GM18868 (cell line): Measurements from ENCODE around the gene PPM1L.

ENCODE experiments used
- ATAC-seq: cut with Tn5 transposase; IDR thresholded peaks from one replicate; pipeline ENCODE4 v1.9.1; 2021; ENCODE audit warnings: mild to moderate bottlenecking, moderate library complexity; ENCODE audit not compliant: unreplicated experiment

Gene PPM1L

DNA sequence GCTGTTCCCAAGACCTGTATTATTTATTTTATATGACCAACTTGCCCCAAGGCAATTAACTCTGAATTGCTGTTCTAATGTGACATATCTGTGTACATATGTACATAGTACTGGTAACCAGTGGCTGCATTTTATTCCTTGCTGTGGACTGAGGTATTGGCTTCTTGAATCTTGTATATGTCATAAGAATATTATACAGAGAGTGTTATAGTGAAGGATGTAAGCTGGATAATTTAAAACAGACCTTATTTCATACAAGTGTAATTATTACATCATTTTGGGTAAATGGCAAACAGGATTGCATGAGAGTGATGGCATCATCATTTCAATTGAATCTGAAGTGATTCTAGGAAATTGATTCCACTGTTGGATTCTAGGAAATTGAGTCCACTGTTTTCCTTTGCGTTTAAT lies 316.2 kb downstream of the PPM1L start:
- no peak for ATAC-seq

DNA sequence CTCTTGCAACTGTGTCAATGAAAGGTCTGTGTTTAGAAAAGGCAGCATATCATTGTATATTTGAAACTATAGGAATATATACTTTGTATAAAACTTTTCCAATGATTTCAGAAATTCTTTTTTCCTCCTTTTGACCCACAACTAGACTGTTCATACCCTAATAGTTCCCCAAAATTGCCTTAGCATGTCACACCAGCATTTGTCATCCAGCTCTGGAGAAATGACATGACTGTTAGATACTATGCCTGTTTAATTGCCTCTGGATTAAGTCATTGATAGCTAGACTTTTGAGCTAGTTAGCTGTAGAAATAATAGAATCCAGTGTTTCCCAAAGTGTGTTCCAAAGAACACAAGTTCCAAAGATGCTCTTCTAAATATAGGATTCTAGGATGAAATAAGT lies 316.7 kb downstream of the PPM1L start:
- no peak for ATAC-seq

DNA sequence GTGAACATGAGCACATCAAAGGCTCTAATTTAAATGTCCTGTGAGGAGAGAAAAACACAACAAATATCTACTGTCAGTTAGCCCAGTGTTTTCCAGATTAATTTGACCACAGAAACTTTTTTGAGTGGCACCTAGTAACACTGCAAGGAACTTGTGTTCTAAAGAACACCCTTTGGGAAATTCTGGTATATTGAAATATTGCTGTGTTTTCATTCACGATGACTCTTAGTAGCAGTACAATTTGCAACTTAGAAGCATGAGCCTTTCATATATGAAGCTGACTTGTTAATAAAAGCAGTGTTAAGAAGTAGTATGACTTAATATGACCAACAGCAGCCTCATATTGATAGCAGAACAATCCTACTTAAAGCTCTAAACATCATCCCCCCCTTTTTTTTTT lies 317.1 kb downstream of the PPM1L start:
- no peak for ATAC-seq

DNA sequence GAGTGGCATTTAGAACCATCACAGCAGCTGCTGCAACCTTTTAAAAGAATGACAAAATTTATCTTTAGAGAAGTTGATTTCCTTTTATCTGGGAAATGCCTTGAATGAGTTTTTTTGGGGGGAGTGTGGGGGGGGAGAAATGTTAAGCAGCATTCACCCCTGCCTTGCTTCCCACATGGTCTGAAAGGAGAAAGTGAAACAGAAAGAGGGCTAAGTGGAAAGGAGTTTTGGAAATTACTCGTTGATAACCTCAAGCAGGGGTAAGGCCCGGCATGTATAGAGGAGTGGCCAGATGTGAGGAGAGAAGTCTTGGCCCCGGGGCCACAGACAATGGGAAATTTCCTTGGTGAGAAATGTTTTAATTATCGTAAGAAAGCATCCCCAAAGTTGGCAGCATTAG lies 325.6 kb downstream of the PPM1L start:
- ATAC-seq, result peak; percentile 92

DNA sequence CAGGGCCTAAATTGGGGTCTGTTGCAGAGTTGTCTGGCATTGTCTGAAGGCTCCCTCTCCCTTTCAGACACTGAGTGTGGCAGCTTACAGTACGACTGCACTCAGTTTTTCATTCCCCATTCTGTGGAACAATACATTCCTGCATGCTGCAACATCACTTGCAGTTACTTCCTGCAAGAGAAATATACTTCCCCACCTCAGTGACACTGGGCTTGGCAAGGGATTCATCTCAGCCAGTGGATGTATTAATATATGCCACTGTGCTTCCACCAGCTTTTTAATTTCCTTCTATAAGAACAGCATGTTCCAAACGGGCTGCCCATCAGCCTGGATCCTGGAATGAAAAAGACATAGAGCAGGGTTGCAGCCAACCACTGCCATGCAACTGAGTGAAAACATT lies 326.0 kb downstream of the PPM1L start:
- peak; percentile 28 for ATAC-seq

DNA sequence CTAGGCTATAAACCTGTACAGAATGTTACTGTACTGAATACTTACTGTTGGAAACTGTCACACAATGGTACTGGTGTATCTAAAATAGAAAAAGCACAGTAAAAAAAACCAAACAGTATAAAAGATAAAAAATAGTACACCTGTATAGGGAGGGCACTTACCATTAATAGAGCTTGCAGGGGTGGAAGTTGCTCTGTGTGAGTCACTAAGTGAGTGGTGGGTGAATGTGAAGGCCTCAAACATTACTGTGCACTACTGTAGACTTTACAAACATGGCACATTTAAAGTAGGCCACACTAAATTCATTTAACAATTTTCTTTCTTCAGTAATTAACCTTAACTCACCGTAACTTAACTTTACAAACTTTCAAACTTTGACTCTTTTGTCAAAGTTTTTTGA lies 327.1 kb downstream of the PPM1L start:
- no peak for ATAC-seq

DNA sequence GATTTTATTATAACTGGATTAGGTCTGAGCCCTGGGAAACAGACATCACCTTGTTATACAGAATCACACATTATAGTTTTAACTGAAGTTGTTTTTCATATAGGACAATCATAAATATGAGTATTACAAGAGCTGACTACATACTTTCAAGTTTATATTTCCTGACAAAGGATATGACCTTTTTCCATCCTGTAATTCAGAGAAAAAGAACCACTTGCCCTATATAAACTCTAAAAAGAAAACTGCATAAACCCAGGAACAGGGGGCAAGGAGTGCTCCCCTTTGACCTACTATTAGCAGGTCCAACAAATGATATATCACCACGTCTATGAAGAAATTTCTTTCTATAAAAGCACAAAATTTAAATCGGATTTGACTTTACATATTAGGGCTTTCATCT lies 328.2 kb downstream of the PPM1L start:
- no peak for ATAC-seq

DNA sequence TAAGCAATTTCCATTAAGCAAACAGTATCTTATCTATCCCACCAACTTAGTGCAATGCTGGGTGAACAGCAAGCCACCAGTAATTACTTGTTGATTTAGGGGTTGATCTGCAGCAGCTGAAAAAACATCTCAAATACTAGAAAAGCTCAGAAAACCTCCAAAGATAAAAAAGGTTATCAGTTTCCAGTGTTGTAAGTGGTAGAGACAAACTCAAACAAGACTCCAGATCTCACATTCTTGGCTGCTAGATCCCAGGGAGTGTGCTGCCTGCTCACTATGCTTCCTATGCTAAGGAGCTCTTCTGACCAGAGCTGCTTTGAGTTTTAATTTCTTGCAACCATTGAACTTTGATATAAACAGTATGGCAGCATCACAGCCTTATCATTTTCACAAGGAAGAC lies 337.9 kb downstream of the PPM1L start:
- ATAC-seq, result no peak

DNA sequence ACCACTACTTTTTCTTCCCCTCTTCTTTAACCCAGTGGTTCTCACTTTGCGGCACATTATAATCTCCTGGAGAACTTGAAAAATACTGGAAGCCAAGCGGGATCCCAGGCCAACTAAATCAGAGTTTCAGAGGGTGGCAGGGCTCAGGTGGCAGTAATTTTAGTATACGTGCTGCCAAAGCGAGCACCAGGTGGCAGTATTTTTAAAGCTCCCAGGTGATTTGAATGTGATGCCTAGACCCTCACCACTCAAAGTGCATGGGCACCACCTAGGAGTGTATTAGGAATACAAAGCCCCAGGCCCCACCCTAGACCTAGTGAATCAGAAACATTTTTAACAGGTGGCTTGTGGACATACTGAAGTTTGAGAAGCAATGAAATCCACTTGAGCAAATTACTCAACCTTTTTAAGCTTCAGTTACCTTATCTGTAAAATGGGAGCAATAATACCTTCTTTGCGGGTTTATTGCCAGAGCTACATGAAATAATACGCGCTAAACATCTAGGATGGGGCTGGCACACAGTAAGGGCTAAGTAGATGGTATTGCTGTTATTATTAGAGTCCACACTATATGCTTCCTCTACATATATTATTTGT lies 340.8 kb downstream of the PPM1L start:
- ATAC-seq, result peak; percentile 67

DNA sequence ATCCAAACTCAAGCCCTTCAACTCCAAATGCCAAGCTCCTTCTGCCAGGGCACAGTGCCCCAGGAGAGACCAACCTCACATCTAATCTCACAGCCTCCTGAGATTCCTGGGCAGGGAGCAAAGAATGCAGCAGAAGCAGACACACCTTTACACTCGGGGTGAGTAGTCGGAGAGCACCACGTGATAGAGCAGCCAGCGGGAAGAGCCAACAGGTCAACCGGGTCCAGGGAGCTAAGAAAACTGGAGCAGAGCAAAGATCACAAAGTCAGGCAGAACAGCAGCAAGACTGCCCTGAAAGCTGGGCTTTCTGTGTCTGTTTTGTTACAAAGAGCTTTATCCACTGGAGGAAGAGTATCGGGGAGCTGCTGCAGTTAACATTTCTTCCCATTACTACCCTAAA lies 345.0 kb downstream of the PPM1L start:
- ATAC-seq, result no peak

DNA sequence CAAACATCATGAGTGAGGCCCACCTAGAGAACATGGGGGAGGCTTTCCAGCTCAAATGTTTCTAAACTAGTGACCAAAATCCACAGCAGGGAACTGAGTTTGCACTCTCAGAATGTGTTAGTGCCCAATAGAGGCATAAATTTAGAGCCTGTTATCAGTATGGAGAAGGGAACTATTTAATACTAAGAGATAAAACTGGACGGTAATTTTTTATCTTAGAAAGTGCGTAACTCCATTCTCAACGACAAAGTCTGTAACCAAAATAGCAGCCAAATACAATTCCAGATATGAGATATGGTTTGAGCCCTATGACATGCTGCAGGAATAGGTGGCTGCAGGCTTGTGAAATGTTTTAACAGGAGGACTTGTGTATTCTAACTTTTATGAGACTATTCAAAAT lies 345.6 kb downstream of the PPM1L start:
- no peak for ATAC-seq

DNA sequence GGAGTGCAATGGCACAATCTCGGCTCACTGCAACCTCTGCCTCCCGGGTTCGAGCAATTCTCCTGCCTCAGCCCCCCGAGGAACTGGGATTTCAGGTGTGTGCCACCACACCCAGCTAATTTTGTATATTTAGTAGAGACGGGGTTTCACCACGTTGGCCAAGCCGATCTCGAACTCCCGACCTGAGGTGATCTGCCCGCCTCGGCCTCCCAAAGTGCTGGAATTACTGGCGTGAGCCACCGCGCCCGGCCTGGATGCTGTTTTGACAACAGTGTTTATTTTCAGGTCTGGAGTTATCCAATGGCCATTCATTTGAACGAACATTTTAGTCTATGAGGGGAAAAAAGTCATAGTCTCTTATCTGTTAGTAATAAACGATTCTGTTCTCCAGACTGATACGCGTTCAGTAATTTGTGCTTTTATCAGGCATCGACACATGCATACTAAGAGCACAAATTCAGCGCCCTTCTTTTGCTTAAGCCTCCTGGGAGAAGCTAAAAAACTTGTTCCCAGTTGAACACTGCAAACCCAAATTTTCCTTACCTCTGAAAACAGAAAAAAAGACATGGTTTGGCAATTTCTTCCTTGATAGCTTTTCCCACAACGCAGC lies 347.9 kb downstream of the PPM1L start:
- ATAC-seq, result no peak

DNA sequence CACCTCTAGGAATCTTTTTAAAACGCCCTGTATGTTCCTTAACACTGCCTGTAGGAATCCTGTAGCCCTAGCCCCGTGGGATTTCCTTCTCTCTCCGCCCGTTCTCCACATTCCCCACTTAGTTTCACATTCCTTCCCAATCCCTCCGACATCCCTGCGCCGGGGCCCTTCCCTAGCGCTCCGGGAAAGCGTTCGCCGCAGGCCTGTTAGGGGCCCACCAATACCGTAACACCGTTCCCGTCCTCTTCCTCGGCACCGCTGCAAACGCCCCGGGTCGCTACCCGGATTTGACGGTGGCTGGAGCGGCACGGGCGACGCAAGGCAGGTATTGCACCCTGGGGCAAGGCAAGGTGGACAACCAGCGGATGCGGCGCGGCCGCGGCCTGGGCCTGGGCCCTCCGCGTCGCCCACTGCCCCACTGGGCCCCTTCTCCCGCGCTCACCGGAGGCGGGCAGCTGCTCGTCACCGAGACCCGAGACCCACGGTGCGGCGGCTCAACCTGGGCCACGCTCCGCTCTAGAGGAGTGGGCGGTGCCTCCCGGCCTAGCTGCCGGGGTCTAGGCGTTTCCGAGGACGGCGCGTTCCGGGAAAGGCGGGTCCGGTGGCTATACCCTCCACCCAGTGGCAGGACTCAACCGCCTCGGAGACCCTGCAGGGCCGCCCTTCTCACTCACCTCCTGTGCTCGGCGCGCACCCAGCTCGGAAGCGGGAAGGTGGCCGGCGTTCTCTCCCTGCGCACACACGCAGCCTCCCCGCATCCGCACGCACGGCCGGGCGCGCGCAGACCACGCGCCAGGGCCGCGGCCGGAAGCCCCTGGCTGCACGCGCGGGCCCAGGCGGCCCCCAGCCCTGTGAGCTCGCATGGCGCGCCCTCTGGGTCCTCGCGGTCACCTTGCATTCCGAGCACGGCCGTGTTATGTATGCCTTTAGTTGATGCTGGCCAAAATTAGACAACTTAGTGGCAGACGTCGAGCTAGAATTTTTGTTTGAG lies 348.8 kb downstream of the PPM1L start, which contains the start of gene B3GALNT1:
Gene B3GALNT1 (minus strand): TSS at position 789 of the 991 bp plus-strand sequence. CDS start 18,595 bp downstream, outside the sequence.
- peak; percentile 83 for ATAC-seq

DNA sequence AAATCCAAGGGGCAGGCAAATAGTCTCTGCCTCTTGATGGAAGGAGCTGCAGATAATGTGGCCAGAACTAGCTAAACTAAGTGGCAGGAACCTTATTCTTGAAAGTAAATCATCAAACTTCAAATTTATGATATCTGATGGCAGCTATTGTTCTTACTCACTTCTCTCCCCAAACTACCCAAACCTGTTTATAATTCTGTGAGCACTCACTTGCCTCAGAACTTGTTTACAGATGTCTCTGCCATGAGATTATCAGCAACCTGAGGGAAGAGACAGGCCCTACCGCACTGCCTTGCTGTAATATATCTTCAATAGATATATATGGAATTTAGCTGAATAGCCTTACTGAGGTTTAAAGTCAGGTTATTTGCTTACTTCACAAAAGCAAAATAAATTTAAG lies 351.3 kb downstream of the PPM1L start:
- ATAC-seq, result no peak

DNA sequence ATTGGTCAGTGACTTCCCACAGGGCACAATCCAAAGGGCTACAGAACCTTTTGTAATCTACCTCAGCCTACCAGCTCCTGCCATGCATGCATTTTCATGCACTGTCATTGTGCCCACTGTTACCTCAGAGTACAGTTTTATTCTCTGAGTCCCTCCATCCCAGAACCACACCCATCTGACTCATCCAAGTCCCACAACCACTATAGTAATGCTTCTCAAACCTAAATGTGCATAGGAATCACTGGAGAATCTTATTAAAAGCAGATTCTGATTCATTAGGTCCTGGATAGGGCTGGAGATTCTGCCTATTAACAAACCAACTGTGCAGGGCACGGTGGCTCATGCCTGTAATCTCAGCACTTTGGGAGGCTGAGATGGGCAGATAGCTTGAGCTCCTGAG lies 352.8 kb downstream of the PPM1L start:
- ATAC-seq, result no peak

DNA sequence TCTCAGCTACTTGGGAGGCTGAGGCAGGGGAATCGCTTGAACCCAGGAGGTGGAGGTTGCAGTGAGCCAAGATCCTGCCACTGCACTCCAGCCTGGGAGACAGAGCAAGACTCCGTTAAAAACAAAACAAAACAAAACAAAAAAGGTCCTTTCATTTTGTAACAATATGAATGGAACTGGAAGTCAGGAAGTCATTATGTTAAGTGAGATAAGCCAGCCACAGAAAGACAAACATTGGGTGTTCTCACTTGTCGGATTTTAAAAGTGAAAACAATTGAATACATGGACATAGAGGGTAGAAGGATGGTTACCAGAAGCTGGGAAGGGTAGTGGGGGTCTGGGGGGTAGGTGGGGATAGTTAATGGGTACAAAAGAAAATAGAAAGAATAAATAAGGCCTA lies 361.6 kb downstream of the PPM1L start:
- no peak for ATAC-seq

DNA sequence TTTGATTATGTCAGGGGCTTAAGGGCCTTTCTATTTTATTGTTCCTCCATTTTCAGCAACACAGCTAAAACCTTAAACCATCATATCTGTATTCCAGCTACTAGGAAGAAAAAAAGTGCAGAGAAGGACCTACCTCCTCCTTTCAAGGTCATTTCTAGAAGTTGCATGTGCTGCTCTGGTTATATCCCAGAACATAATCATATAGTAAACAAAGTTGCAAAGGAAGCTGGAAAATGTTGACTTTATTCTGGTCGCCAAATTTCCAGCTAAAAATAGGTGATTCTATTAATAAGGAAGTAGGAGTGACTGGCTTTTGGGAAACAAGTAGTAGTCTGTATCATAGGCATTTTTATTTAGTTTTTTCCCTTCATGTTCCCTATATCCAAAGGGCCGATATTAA lies 370.5 kb downstream of the PPM1L start:
- ATAC-seq, result no peak
